PC-9 (cell line): ENCODE results near the gene UBASH3A. TPM values are rescaled to one million over a fixed set of nuclear protein-coding genes. Genes with fewer than 3 reads are reported as not detected.

Experiments
- BruUV-seq: library from RNA; stranded (reverse); fragments of 400-500 nt; replicated peaks from 2 replicates; lab custom pipeline; 2021; lab: Mats Ljungman, UMichigan
- CTCF ChIA-PET: fragments of 300-600 bp; sonication (Branson Sonifier 250); formaldehyde crosslinking; loops from one replicate; lab custom pipeline; 2022; ENCODE audit warnings: antibody characterized with exemption; lab: Charles Lee
- POLR2A ChIA-PET: fragments of 300-600 bp; sonication (Branson Sonifier 250); formaldehyde crosslinking; loops from one replicate; lab custom pipeline; 2022; ENCODE audit warnings: antibody characterized with exemption; ENCODE audit not compliant: unreplicated experiment; lab: Charles Lee
- DNase-seq, 2 experiments: peaks; one replicate each; pipeline versions ENCODE4 v3.0.0 to v3.0.0-alpha.2; 2015 to 2022; ENCODE audit warnings: mixed read lengths in 1 of 2
- H2AFZ ChIP-seq: fragments of 200-600 bp; sonication (generic); 2 replicates; pipeline ENCODE4 v1.8.1; 2017; ENCODE audit warnings: antibody characterized with exemption
- H3F3A ChIP-seq: fragments of 200-600 bp; sonication (generic); 2 replicates; pipeline ENCODE4 v1.8.1; 2017; ENCODE audit warnings: antibody characterized with exemption, mild to moderate bottlenecking, low read depth; ENCODE audit not compliant: insufficient read depth
- H3K27ac ChIP-seq: fragments of 200-600 bp; sonication (generic); 2 replicates; pipeline ENCODE4 v1.6.1; 2016; ENCODE audit warnings: mixed run types
- H3K27me3 ChIP-seq: fragments of 200-600 bp; sonication (generic); 2 replicates; pipeline ENCODE4 v1.6.1; 2016; ENCODE audit warnings: low read depth, mixed run types; ENCODE audit not compliant: insufficient read depth
- H3K36me3 ChIP-seq: fragments of 200-600 bp; sonication (generic); 2 replicates; pipeline ENCODE4 v1.6.1; 2016; ENCODE audit warnings: low read depth, mixed run types
- H3K4me1 ChIP-seq: fragments of 200-600 bp; sonication (generic); replicated peaks from 2 replicates; pipeline ENCODE4 v1.6.1; 2016; ENCODE audit warnings: mixed run types; ENCODE audit not compliant: insufficient read depth
- H3K4me2 ChIP-seq: fragments of 200-600 bp; sonication (generic); 2 replicates; pipeline ENCODE4 v1.6.1; 2017; ENCODE audit warnings: mixed run types
- H3K4me3 ChIP-seq: fragments of 200-600 bp; sonication (generic); 2 replicates; pipeline ENCODE4 v1.6.1; 2016; ENCODE audit warnings: mixed run types
- H3K79me2 ChIP-seq: fragments of 200-600 bp; sonication (generic); 2 replicates; pipeline ENCODE4 v1.6.1; 2017; ENCODE audit warnings: low read depth, mixed run types
- H3K9me2 ChIP-seq: fragments of 200-600 bp; sonication (generic); 2 replicates; pipeline ENCODE4 v1.8.1; 2017; ENCODE audit warnings: mild to moderate bottlenecking; ENCODE audit not compliant: insufficient read depth
- H3K9me3 ChIP-seq: fragments of 200-600 bp; sonication (generic); 2 replicates; pipeline ENCODE4 v1.8.1; 2016; ENCODE audit warnings: low read depth; ENCODE audit not compliant: insufficient read depth
- H4K20me1 ChIP-seq: fragments of 200-600 bp; sonication (generic); 2 replicates; pipeline ENCODE4 v1.8.1; 2017; ENCODE audit not compliant: insufficient read depth
- EZH2 ChIP-seq: fragments of 200-600 bp; sonication (generic); IDR thresholded peaks from 2 replicates; pipeline ENCODE4 v1.8.0; 2017; ENCODE audit warnings: antibody characterized with exemption, low read depth
- intact Hi-C: fragments of 100-400 bp; cut with micrococcal nuclease; formaldehyde crosslinking; loops from one replicate; pipeline ENCODE4 v1.10.0; 2022; ENCODE audit not compliant: unreplicated experiment
- total RNA-seq: library from RNA; stranded (reverse); gene quantifications from 2 replicates; pipeline ENCODE4 v1.2.3, GENCODE V29; 2021
- TF ChIP-seq, protein P1 (sequence below): fragments of 200-600 bp; sonication (generic); conservative IDR thresholded peaks from 2 replicates; pipeline ENCODE4 v1.6.1; 2017; ENCODE audit warnings: mixed run types, antibody characterized with exemption, mild to moderate bottlenecking, moderate library complexity

The UBASH3A gene
- total RNA-seq, 1 experiment from 2014 or later = not detected

DNA sequence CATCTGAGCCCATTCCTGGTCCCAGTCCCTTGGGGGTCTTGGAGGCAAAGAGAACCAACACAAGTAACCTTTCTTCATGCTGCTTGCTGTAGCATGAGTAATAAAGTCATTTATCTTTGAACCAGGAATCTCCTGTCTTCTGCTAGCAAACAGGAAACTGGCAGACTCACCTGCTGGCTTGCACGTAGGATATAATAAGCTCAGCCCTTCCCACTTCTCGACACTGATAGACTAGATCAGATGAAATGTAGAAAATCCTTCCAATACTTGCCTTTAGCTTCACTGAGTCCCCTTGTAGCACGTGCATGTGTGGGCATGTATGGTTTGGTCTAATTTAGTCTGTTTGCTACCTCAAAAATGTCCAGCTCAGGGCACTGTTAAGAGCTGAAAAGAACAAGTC, 46.4 kb upstream of the UBASH3A start:
- Histone ChIP-seq H3K27ac (no peak overlapping the region), H3K9me3 (no peaks in the 10 kb centered on the region), H3K36me3 (no peaks in the 10 kb centered on the region), H4K20me1 (no peaks in the 10 kb centered on the region), H3K9me2 (no peaks in the 10 kb centered on the region), H3K4me3 (no peak overlapping the region), H3F3A (no peaks in the 10 kb centered on the region; the same call in 1 of the 2 replicates), H3K4me1 (no peaks in the 10 kb centered on the region), H2AFZ (no peak overlapping the region), H3K4me2 (no peak overlapping the region), H3K27me3 (no peaks in the 10 kb centered on the region), H3K79me2 (no peaks in the 10 kb centered on the region)
- no peak for DNase-seq
- TF ChIP-seq, protein P1, sequence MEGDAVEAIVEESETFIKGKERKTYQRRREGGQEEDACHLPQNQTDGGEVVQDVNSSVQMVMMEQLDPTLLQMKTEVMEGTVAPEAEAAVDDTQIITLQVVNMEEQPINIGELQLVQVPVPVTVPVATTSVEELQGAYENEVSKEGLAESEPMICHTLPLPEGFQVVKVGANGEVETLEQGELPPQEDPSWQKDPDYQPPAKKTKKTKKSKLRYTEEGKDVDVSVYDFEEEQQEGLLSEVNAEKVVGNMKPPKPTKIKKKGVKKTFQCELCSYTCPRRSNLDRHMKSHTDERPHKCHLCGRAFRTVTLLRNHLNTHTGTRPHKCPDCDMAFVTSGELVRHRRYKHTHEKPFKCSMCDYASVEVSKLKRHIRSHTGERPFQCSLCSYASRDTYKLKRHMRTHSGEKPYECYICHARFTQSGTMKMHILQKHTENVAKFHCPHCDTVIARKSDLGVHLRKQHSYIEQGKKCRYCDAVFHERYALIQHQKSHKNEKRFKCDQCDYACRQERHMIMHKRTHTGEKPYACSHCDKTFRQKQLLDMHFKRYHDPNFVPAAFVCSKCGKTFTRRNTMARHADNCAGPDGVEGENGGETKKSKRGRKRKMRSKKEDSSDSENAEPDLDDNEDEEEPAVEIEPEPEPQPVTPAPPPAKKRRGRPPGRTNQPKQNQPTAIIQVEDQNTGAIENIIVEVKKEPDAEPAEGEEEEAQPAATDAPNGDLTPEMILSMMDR = no peak
- no TSS peak for BruUV-seq
- ChIA-PET CTCF (no interaction called here), POLR2A (no interaction called here)
- intact Hi-C loops = no loop called here

DNA sequence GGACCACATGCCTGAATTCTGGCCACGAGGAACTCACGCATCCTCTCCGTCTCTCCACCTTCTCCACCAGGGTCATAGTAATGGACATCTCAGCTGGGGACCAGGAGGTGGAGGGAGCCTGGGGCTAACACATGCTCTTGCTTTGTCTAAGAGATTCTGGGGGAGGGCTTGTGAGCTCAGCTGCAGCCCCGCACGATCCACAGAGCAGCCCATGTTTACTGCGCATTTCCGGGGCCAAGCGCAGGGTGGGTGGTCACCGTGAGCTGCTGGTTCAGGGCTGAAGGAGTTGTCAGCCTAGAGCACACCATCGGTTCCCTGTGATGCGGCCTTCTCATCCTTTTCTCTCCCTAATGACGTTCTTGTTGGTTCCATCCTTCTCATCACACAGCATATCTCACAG, 45.4 kb upstream of the UBASH3A start:
- Histone ChIP-seq H3K79me2 (no peaks in the 10 kb centered on the region), H3K4me2 (no peak overlapping the region), H3K9me2 (no peaks in the 10 kb centered on the region), H2AFZ (no peak overlapping the region), H3F3A (peaks cover 7% of the 10 kb centered on the region; the same call in 1 of the 2 replicates), H3K27ac (no peak overlapping the region), H3K27me3 (no peaks in the 10 kb centered on the region), H3K36me3 (no peaks in the 10 kb centered on the region), H3K4me1 (peaks cover 8% of the 10 kb centered on the region), H3K4me3 (no peak overlapping the region), H3K9me3 (no peaks in the 10 kb centered on the region), H4K20me1 (no peaks in the 10 kb centered on the region)
- POLR2A ChIA-PET = no interaction called here
- CTCF ChIA-PET = no interaction called here
- intact Hi-C loops = no loop called here
- no peak for DNase-seq
- TF ChIP-seq, protein P1 = no peak
- BruUV-seq = no TSS peak

DNA sequence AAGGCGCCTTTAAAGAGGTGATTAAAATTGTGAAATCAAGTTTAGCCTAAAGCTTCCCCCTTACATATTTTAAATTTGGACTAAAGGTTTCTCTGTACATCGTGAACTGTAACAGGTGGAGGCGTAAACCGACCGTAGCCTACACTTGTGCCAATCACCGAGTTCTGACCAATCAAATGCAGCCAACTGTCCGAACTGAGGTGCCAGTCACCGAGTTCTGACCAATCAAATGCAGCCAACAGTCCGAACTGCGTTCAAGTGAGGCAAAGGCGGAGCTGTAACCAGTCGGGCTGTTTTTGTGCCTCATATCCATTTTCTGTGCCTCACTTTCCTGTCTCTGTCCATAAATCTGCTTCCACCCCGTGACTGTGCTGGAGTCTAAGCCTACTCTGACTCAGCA, 44.8 kb upstream of the UBASH3A start:
- Histone ChIP-seq H3K9me2 (no peaks in the 10 kb centered on the region), H3K9me3 (no peaks in the 10 kb centered on the region), H3F3A (peaks cover 13% of the 10 kb centered on the region), H3K4me3 (no peak overlapping the region), H4K20me1 (no peaks in the 10 kb centered on the region), H3K27ac (no peak overlapping the region), H3K4me1 (peaks cover 15% of the 10 kb centered on the region), H2AFZ (no peak overlapping the region), H3K79me2 (no peaks in the 10 kb centered on the region), H3K27me3 (no peaks in the 10 kb centered on the region), H3K36me3 (no peaks in the 10 kb centered on the region), H3K4me2 (no peak overlapping the region)
- BruUV-seq = no TSS peak
- no peak for DNase-seq
- intact Hi-C loops = no loop called here
- TF ChIP-seq, protein P1 = no peak
- TF ChIP-seq EZH2 = no peak
- ChIA-PET POLR2A (no interaction called here), CTCF (interaction anchor here (0.6 kb wide), 1 partner anchor 23 kb away, joined by 3 read pairs; no protein-coding TSS in a partner anchor)
